ENCODE measurements around the gene SEPTIN5.

SEPTIN5 gene

DNA sequence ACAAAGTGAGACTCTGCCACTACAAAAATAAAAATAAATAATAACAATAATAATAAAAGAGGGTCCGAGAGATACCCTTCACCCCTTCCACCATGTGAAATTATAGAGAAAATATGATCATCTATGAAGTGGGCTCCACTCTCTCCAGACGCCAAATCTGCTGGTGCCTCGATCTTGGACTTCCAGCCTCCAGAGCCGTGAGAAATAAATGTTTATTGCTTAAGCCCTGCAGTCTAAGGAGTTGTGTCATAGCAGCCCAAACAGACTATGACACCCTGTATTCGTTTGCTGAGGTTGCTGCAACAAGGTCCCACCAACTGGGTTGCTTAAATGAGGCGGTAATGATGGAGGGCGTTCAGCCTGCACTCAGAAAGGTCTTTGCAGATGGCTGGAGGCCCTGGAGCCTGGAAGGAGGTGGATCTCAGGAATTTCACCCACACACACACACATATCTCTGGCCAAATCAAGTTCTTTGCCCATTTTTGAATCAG is 7.6 kb upstream of the SEPTIN5 start:
- no peak for DNase-seq

GRCh38 chr22:19707347-19708290 is 6.7 kb upstream of the SEPTIN5 start:
- DNase-seq = no peak

DNA sequence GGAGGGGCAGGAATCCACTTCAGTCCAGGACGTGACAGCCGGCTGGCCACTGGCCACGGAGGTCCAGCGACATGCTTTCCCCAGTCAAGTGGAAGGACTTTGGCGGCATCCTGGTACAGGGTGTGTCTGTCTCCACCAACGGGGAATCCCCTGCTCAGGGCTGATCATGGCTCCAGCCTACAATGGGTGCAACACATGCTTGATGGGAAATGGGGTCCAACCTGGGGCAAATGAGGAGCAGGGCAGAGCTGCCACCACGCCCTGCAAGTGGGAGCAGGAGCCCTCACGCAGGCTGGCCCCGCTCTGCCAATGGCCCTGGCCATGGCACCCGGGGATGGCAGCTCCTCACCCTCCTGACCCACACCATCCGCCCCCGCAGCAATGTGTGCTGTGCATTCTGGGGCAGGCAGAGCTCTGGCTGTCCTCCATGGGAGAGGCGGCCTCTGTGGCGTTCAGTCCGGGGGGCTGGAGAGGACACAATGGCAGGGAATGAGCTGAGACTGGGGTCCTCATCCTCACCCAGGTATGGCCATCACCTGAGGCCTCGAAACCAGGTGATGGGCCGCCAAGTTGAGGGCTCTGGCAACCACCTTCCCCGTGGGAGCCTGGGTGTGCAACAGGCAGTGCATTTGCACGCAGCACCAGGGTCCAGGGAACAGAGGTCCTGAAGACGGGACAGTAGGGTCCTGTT is 5.8 kb upstream of the SEPTIN5 start:
- DNase-seq = no peak

DNA sequence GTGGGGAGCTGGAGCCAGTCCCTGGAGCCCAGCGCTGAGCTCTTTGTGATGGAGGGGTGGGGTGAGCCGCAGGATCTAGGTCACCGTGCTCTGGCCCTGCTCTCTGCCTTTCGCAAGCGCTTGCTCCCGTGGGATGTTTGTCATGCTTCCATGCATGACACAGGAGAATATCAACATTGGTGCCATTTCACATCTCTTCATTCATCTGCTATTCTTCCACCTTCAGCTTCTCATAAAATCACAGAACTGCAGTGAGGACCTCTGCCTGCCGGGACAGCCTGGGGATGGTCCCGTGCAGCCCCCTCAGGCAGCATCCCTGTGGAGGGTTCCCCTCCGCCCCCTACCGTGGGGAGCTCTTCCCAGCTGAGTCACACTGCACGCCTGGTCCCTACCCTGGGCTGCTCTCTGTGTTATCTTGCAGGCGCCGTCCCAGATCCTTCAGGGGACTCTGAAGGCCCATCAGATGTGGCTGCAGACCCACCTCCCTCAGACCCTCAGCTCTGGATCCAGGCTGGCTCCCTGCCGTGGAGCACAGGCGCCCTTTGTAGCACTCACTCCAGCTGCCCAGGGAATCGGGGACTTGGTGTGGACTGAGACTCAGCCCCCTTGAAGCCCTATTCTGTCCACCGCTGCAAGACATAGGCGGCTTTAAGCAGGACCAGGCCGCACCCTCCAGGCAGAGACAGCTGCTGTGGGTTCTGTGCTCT is 5.1 kb upstream of the SEPTIN5 start:
- DNase-seq = no peak

DNA sequence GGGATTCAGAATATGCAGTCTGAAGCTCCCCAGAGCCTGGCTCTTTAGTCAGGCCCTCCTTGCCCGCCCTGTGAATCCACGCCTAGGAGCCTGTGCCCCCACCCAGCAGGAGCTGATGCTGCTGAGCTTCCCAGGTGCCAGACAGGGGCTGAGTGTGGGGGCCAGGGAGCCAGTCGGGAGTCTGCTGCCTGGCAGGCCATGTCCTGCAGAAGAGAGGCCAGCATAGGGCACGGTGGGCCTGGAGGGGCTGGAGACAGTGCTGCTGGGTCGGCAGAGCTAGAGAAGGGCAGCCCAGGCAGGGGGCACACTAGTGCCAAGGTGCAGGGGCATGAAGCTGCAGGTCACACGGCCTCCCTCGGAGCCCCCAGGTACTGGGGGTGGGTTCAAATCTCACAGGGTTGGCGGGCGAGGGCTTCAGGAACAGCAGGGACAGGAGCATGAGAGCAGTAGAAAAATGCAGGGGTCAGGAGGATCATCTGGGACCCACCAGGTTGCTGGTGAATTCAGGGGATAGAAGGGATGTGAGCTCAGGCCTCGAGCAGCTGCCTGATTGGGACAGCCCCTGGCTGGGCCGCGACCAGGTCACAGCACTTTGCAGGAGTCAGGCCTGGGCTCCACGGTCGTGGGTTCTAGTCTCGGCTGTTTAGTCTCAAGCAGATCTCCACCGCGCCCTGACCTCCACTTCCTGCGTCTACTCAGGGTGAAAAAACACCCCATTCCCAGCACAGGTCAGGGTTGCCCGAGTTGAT is 4.1 kb upstream of the SEPTIN5 start:
- no peak for DNase-seq

GRCh38 chr22:19710769-19711106 is 3.6 kb upstream of the SEPTIN5 start:
- no peak for DNase-seq

DNA sequence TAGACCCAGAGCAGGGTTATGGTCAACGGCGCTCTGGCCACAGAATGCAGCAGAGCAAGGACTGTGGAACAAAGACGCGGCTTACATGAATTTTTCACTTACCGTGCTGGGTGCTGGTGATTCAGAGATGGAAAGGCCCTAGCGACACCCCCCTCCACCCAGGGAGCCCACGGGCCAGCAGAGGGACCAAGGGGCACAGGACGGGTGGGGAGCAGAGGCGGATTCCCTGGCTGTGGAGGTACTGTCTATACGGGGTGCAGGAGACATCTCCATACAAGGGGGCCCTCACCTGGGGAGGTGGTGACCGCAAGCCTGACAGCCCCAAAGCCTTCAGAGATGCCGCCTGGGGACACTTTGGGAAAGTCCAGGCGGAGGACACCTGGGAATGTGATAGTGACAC is 1.1 kb upstream of the SEPTIN5 start:
- no peak for DNase-seq

DNA sequence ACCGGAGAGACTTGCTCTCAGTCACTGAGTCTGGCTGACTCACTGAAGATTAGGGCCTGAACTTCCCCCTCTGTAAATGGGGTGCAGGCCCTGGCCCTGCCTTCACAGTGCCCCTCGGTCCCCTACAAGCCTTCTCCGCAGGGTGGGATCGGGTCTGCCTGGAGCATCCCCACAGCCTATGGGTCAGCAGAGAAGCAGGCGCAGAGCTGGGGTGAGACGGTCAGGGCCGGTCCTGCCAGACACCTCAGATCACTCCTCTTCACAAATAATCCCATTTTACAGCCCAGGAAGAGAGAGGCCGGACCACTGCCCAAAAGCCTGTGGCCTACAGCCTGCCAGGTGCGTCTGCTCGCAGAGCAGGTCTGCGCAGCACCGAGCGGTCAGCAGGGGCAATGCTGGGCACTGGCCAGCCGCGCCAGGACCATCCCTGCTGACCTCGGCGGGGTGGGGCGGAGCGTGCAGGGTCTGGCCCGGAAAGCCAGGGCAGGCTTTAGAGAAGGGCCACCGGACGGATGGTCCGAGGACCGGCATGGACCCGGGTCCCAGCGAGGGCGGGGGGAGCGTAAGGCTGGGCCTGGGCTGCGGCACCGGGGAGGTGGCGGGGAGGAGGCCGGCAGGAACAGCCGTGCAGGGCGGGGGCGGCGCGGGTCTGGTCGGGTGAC is 522 bp upstream of the SEPTIN5 start:
- no peak for DNase-seq

- DNase-seq = no peak
These were observed 1.1 kb downstream of the SEPTIN5 start for GRCh38 chr22:19715188-19715930.

GRCh38 chr22:19716041-19716828 is 1.9 kb downstream of the SEPTIN5 start:
- no peak for DNase-seq

- DNase-seq = no peak
These were observed 2.5 kb downstream of the SEPTIN5 start for GRCh38 chr22:19716829-19717105.

GRCh38 chr22:19717181-19717580 is 2.9 kb downstream of the SEPTIN5 start:
- no peak for DNase-seq

DNA sequence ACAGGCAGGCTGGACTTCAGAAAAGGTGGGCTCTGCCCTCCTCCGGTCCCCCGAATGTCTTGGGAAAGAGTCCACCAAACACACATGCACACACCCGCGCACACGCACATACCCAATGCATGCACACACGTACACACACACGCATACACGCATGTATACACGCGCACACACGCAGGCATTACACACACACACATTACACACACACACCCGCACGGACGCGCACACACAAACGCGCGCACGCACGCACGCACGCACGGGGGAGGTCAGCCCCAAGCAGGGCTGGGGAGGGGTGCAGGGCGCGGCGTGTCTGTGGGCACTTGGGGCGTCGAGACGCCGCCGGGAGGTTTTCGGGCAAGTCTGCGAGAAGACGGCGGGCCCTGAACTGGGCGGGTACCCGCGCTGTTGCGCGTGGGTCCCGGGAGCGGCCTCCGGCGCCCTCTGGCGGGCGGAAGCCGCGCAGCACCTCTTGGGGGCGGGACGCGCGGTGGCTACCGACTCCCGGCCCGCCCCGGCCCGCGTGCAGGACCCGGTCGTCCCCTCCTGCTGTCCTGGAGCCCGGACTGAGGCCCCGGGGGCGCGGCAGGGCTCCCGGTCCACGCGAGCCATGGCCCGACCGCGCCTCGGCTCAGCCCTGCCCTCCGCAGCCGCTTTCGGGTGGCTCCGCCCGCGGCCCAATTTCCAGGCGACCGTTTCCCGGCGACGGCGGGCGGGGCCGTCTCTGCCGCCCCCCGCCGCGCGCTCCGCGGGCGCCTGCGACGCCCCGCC is 3.6 kb downstream of the SEPTIN5 start:
- peak; percentile 75 for DNase-seq

- no peak for DNase-seq
These were observed 4.2 kb downstream of the SEPTIN5 start for GRCh38 chr22:19718456-19719049.

- no peak for DNase-seq
These were observed 4.8 kb downstream of the SEPTIN5 start for GRCh38 chr22:19719050-19719482.

DNA sequence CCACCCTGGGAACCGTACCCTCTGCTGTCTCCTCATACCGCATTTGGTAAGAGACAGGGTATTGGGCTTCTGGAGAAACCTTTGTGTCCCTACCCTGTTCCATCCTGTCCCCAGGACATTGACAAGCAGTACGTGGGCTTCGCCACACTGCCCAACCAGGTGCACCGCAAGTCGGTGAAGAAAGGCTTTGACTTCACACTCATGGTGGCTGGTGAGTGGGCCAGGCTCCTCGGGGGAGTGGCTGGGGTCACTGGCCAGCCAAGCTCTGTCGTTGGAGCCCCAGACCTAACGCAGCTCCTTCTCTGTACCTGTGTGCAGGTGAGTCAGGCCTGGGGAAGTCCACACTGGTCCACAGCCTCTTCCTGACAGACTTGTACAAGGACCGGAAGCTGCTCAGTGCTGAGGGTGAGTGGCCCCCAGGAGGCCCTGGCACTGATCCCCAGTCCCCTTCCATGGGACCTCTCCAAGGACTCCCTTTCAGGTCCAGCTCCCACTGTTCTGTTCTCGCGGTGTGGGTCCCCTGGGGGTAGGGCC is 5.3 kb downstream of the SEPTIN5 start:
- no peak for DNase-seq

- no peak for DNase-seq
These were observed 6.0 kb downstream of the SEPTIN5 start for GRCh38 chr22:19720150-19720827.

DNA sequence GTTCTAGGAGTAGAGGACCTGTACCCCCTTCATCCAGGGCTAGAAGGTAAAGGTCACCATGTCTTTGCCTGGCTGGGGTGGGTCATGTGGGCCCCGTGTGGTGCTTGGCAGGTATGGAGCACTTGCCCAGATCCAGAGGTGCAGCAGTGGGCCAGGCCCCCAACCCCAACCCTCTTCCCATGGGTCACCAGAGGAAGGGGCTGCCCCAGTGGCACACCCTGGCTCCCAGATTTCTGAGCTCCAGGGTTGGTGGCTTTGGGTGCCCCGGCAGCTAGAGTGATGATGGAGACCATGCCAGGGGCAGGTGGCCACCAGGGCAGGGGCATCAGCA is 6.7 kb downstream of the SEPTIN5 start:
- DNase-seq = no peak
